ENCODE data around the gene IFT27.

- TF ChIP-seq POLR2AphosphoS5 (IDR thresholded peaks at IDR 0.05; ENCODE audit: low read depth) (no peak), CTCF (conservative IDR thresholded peaks at IDR 0.05; ENCODE audit: low read depth in 2 of 2) (no peak), EZH2 (IDR thresholded peaks at IDR 0.05; ENCODE audit: low read depth, unreplicated experiment) (no peak), EZH2phosphoT487 (IDR thresholded peaks at IDR 0.05; ENCODE audit: unreplicated experiment) (no peak), JUNB (IDR thresholded peaks at IDR 0.05; ENCODE audit: unreplicated experiment) (no peak), ZNF331 (CRISPR knock-in tag; IDR thresholded peaks at IDR 0.05; ENCODE audit: low read depth) (no peak), REST (IDR thresholded peaks at IDR 0.05; ENCODE audit: unreplicated experiment) (no peak)
Observed at GRCh38 chr22:36714110-36714509, 61.8 kb downstream of the IFT27 start.

Data from GM23338 (cell line).